GM21737 (cell line): ENCODE measurements around the gene FLII.
A peak's percentile ranks its signal among the peaks of the same experiment; 100 is the strongest.

Experiments used
- ATAC-seq: cut with Tn5 transposase; IDR thresholded peaks from one replicate; pipeline ENCODE4 v1.9.1; 2021; ENCODE audit warnings: mild to moderate bottlenecking, moderate library complexity; ENCODE audit not compliant: unreplicated experiment

Gene FLII

GRCh38 chr17:18245038-18245776 lies 13.3 kb downstream of the FLII start:
- no peak for ATAC-seq

GRCh38 chr17:18241229-18241871 lies 17.2 kb downstream of the FLII start:
- no peak for ATAC-seq

- no peak for ATAC-seq
These were observed 18.1 kb downstream of the FLII start for GRCh38 chr17:18240449-18240848.

- no peak for ATAC-seq
These were observed 20.2 kb downstream of the FLII start for GRCh38 chr17:18238299-18238698.

- ATAC-seq, result no peak
These were observed 21.1 kb downstream of the FLII start for GRCh38 chr17:18237461-18237860.

GRCh38 chr17:18236494-18236893 lies 22.0 kb downstream of the FLII start:
- no peak for ATAC-seq

- ATAC-seq, result no peak
These were observed 22.7 kb downstream of the FLII start for GRCh38 chr17:18235743-18236256.

- ATAC-seq, result no peak
These were observed 23.6 kb downstream of the FLII start for GRCh38 chr17:18234853-18235380.

- no peak for ATAC-seq
These were observed 24.6 kb downstream of the FLII start for GRCh38 chr17:18233803-18234518.

GRCh38 chr17:18231164-18231563 lies 27.4 kb downstream of the FLII start:
- ATAC-seq, result no peak

GRCh38 chr17:18230288-18231141 lies 28.0 kb downstream of the FLII start:
- no peak for ATAC-seq

- ATAC-seq, result no peak
These were observed 28.8 kb downstream of the FLII start for GRCh38 chr17:18229771-18230170.

GRCh38 chr17:18229254-18229653 lies 29.3 kb downstream of the FLII start:
- ATAC-seq, result no peak

- ATAC-seq, result no peak
These were observed 30.3 kb downstream of the FLII start for GRCh38 chr17:18228176-18228682.

GRCh38 chr17:18227635-18228034 lies 30.9 kb downstream of the FLII start:
- no peak for ATAC-seq

- ATAC-seq, result no peak
These were observed 32.1 kb downstream of the FLII start for GRCh38 chr17:18226284-18226945.

- peak; percentile 9 for ATAC-seq
These were observed 32.8 kb downstream of the FLII start for GRCh38 chr17:18225642-18226283.

GRCh38 chr17:18225121-18225641 lies 33.4 kb downstream of the FLII start, which contains the start of gene LLGL1:
Gene LLGL1, plus strand, starts transcription at chr17:18225635. Its CDS starts 48 bp downstream, at chr17:18225683.
- ATAC-seq, result peak; percentile 87
